HEK293 (cell line): ENCODE measurements around the gene CENPVL1.

Experiments used
- YY1 ChIP-seq: fragments of 450-650 bp; formaldehyde crosslinking; IDR thresholded peaks from 2 replicates; pipeline ENCODE4 v1.5.1; 2018; ENCODE audit warnings: missing biosample characterization, missing genetic modification characterization
- ZNF785 ChIP-seq: fragments of 450-650 bp; formaldehyde crosslinking; IDR thresholded peaks from 2 replicates; pipeline ENCODE4 v1.5.1; 2016; ENCODE audit warnings: missing biosample characterization, missing genetic modification characterization
- TF ChIP-seq, protein P1 (sequence below): fragments of 450-650 bp; formaldehyde crosslinking; IDR thresholded peaks from 2 replicates; pipeline ENCODE4 v1.5.1; 2016; ENCODE audit warnings: missing biosample characterization, missing genetic modification characterization

DNA sequence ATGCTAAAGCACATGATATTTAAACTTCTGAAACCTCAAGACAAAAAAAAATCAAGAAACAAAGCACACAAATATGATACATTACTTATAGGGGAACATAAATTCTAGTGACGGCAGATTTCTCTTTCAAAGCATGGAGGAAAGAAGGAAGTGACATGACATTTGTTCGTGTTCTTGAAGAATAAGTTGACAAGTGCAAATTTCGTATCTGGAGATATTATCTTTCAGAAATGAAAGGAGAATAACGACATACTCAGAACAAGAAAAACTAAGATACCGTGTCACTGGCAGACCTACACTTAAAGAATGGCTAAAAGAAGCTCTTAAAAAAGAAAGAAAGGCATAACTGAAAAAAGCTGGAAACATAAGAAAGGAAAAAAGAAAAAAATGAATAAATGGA, 44.3 kb upstream of the CENPVL1 start:
- TF ChIP-seq YY1 (tag by site-specific recombination) (no peak), ZNF785 (tag by site-specific recombination) (no peak)
- TF ChIP-seq, protein P1, sequence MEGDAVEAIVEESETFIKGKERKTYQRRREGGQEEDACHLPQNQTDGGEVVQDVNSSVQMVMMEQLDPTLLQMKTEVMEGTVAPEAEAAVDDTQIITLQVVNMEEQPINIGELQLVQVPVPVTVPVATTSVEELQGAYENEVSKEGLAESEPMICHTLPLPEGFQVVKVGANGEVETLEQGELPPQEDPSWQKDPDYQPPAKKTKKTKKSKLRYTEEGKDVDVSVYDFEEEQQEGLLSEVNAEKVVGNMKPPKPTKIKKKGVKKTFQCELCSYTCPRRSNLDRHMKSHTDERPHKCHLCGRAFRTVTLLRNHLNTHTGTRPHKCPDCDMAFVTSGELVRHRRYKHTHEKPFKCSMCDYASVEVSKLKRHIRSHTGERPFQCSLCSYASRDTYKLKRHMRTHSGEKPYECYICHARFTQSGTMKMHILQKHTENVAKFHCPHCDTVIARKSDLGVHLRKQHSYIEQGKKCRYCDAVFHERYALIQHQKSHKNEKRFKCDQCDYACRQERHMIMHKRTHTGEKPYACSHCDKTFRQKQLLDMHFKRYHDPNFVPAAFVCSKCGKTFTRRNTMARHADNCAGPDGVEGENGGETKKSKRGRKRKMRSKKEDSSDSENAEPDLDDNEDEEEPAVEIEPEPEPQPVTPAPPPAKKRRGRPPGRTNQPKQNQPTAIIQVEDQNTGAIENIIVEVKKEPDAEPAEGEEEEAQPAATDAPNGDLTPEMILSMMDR (tag by site-specific recombination): no peak
